ENCODE results near the gene HHATL. TPM values are rescaled to one million over a fixed set of nuclear protein-coding genes. Genes with fewer than 3 reads are reported as not detected.

HHATL gene
- total and polyA plus RNA-seq, 2 of the 8 experiments (the other 6 are each of a cell fraction or from before 2014, with no cell fraction given), result 0.18 TPM; not detected in 1

- Histone ChIP-seq H2BK5ac (ENCODE audit: low read depth, low read length) (no peak overlapping the region), H4K20me1 (replicated peaks in 1 of 2; ENCODE audit: control insufficient read depth in 1 of 2, insufficient read depth in 2 of 2, low read length in 2 of 2) (no peaks in the 10 kb centered on the region), H4K5ac (ENCODE audit: insufficient read length, low read depth, low read length) (no peak overlapping the region), H3K36me3 (ENCODE audit: control insufficient read depth in 2 of 4, insufficient read depth in 4 of 4, low read length in 3 of 4) (no peaks in the 10 kb centered on the region), H3K79me2 (ENCODE audit: control insufficient read depth in 1 of 2, insufficient read depth in 2 of 2, low read length in 2 of 2) (no peaks in the 10 kb centered on the region), H2AK5ac (ENCODE audit: low read depth, low read length) (no peak overlapping the region), H3K18ac (ENCODE audit: extremely low read depth, low read length) (no peak overlapping the region), H3K4ac (replicated peaks; ENCODE audit: insufficient read length, low read depth, low read length) (no peak overlapping the region), H3K27ac (ENCODE audit: low read depth, low read length) (no peak overlapping the region), H4K91ac (replicated peaks; ENCODE audit: insufficient read length, low read length) (no peak overlapping the region), H3K23me2 (ENCODE audit: low read depth, low read length) (no peaks in the 10 kb centered on the region), H3K56ac (replicated peaks; ENCODE audit: insufficient read length, low read depth, low read length) (no peak overlapping the region), H3K14ac (ENCODE audit: insufficient read length) (no peak overlapping the region), H2BK12ac (ENCODE audit: low read depth, low read length) (no peak overlapping the region), H2BK15ac (ENCODE audit: low read length) (no peak overlapping the region), H3K4me1 (replicated peaks in 1 of 4; ENCODE audit: control insufficient read depth in 3 of 4, insufficient read depth in 4 of 4, low read length in 3 of 4) (no peaks in the 10 kb centered on the region; a peak in 1 of 7 replicates), H2AFZ (ENCODE audit: low read length) (no peak overlapping the region), H3K27me3 (replicated peaks in 1 of 4; ENCODE audit: control insufficient read depth in 3 of 4, extremely low read depth in 1 of 4, insufficient read depth in 3 of 4, low read length in 3 of 4) (no peaks in the 10 kb centered on the region; a peak in 1 of 7 replicates), H3K9me3 (ENCODE audit: insufficient read depth in 2 of 2, low read depth in 1 of 2, low read length in 1 of 2) (peaks cover 0 to 5% of the 10 kb centered on the region in 2 experiments; a peak in 2 of 4 replicates), H4K8ac (ENCODE audit: extremely low read depth, insufficient read depth, low read length) (no peak overlapping the region), H3K4me3 (ENCODE audit: extremely low read depth in 1 of 4, insufficient read depth in 2 of 4, low read depth in 3 of 4, low read length in 4 of 4) (no peak overlapping the region), H2BK120ac (replicated peaks; ENCODE audit: low read depth, low read length) (no peak overlapping the region), H3K9ac (replicated peaks in 1 of 4; ENCODE audit: extremely low read depth in 1 of 4, low read depth in 3 of 4, low read length in 3 of 4) (no peak overlapping the region), H3K4me2 (ENCODE audit: insufficient read depth in 1 of 2, low read depth in 2 of 2, low read length in 2 of 2) (no peak overlapping the region), H2BK20ac (ENCODE audit: low read length) (no peak overlapping the region), H3K79me1 (ENCODE audit: low read depth, low read length) (no peaks in the 10 kb centered on the region), H3K23ac (ENCODE audit: insufficient read length) (no peak overlapping the region)
- CTCF ChIA-PET (ENCODE audit: partially characterized antibody), result interaction anchor here (0.6 to 1.6 kb wide), 2 partner anchors 24 to 74 kb away, joined by 3 to 4 read pairs; no protein-coding TSS in a partner anchor
- DNase-seq (ENCODE audit: low read depth in 1 of 2, low spot score in 2 of 2) (no peak), FAIRE-seq (no peak)
- POLR2A ChIA-PET (ENCODE audit: partially characterized antibody), result interaction anchor here (0.8 kb wide), 1 partner anchor 35 kb away, joined by 3 read pairs; no protein-coding TSS in a partner anchor
- 96% methylated on average over 1 of the region's 1 CpG; no CpG with 5 or more reads in 1 of the 2 experiments for WGBS, 2 experiments (ENCODE audit: extremely low coverage in 1 of 2, insufficient coverage in 1 of 2, insufficient read length in 1 of 2, insufficient replicate concordance in 2 of 2, low coverage in 1 of 2, low lambda C conversion rate in 2 of 2, missing lambda C conversion rate in 1 of 2)
- TF ChIP-seq GABPA (IDR thresholded peaks at IDR 0.05; ENCODE audit: borderline replicate concordance, insufficient read depth, low read length) (no peak), CBX5 (IDR thresholded peaks at IDR 0.05; ENCODE audit: low read depth, low read length) (no peak), ZNF274 (IDR thresholded peaks at IDR 0.05; ENCODE audit: borderline replicate concordance, extremely low read depth, low read length) (no peak), EP300 (IDR thresholded peaks at IDR 0.05; ENCODE audit: borderline replicate concordance in 1 of 2, low read depth in 2 of 2, low read length in 2 of 2) (no peak), E2F6 (IDR thresholded peaks at IDR 0.05) (no peak), CHD1 (IDR thresholded peaks at IDR 0.05; ENCODE audit: low read depth, low read length) (no peak), USF2 (IDR thresholded peaks at IDR 0.05; ENCODE audit: low read length) (no peak), HDAC2 (IDR thresholded peaks at IDR 0.05; ENCODE audit: borderline replicate concordance in 1 of 2, low read depth in 2 of 2, low read length in 2 of 2) (no peak), EZH2 (IDR thresholded peaks at IDR 0.05; ENCODE audit: low read depth, low read length, severe bottlenecking) (no peak), SIRT6 (IDR thresholded peaks at IDR 0.05; ENCODE audit: low read length) (no peak), EGR1 (IDR thresholded peaks at IDR 0.05; ENCODE audit: borderline replicate concordance, low read depth, low read length) (no peak)
Observed at GRCh38 chr3:42680271-42680670, 22.3 kb downstream of the HHATL start.
